ENCODE results near the gene MAPT.

DNA sequence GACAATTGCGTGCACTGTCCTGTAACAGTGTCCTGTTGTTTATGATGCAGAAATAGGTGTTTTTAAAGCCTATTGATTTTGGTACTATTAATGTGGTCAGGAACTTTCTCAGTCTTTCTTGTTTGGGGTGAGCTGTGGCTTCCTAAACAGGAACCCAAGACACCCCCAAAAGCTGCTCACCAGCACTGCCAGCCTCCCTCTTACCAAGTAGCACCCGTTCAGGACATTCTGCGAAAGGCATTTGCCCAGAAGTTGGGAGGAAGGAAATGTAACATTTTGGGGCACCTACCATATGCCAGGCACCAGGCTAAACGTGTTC lies 83.1 kb downstream of the MAPT start:
- TF ChIP-seq, protein P1, sequence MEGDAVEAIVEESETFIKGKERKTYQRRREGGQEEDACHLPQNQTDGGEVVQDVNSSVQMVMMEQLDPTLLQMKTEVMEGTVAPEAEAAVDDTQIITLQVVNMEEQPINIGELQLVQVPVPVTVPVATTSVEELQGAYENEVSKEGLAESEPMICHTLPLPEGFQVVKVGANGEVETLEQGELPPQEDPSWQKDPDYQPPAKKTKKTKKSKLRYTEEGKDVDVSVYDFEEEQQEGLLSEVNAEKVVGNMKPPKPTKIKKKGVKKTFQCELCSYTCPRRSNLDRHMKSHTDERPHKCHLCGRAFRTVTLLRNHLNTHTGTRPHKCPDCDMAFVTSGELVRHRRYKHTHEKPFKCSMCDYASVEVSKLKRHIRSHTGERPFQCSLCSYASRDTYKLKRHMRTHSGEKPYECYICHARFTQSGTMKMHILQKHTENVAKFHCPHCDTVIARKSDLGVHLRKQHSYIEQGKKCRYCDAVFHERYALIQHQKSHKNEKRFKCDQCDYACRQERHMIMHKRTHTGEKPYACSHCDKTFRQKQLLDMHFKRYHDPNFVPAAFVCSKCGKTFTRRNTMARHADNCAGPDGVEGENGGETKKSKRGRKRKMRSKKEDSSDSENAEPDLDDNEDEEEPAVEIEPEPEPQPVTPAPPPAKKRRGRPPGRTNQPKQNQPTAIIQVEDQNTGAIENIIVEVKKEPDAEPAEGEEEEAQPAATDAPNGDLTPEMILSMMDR (IDR thresholded peaks at IDR 0.05), result no peak
- no peak for TF ChIP-seq EZH2 (IDR thresholded peaks at IDR 0.05)
